GM12875 (cell line): ENCODE measurements around the gene SH3RF1.

Experiments
- H3K4me3 ChIP-seq: one replicate; pipeline ENCODE4 v1.5.1; 2011; ENCODE audit warnings: low read depth, low read length, control low read depth
- TF ChIP-seq, protein P1 (sequence below): IDR thresholded peaks from 2 replicates; pipeline ENCODE4 v1.5.1; 2011; ENCODE audit warnings: low read depth, mild to moderate bottlenecking, control low read depth, inconsistent platforms, low read length, moderate library complexity, borderline replicate concordance; ENCODE audit not compliant: insufficient read depth

Gene SH3RF1

DNA sequence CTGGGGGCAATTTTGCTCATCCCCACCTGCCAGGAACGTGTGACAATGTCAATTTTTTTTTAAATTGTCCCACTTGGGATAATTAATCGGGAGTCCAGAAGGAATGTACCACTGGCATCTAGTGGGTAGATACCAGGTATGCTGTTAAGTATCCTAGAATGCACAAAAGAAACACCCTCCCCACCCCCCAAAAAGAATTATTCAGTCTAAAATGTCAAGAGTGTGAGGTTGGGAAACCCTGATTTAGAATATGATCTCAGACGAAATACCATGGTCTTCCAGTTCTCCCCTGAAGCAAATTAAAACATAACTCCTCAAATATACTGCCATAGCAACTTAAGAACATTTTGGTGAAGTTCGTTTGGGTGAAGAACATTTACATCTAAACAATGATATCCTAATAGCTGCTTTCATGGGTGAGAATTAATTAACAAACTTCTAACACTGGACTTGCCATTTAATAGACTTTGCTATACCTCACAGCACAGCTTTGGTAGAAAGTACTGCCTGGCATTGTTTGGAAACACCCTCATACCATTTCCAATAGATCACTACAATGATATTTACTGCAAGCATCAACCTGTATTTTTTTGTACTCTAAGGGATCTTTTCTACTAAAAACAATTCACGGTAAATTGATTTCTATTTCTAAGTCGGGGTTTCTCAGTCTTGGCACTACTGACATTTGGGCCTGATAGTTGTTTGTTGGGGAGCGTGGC is 36.5 kb downstream of the SH3RF1 start:
- no peak overlapping the region for H3K4me3 ChIP-seq
- TF ChIP-seq, protein P1, sequence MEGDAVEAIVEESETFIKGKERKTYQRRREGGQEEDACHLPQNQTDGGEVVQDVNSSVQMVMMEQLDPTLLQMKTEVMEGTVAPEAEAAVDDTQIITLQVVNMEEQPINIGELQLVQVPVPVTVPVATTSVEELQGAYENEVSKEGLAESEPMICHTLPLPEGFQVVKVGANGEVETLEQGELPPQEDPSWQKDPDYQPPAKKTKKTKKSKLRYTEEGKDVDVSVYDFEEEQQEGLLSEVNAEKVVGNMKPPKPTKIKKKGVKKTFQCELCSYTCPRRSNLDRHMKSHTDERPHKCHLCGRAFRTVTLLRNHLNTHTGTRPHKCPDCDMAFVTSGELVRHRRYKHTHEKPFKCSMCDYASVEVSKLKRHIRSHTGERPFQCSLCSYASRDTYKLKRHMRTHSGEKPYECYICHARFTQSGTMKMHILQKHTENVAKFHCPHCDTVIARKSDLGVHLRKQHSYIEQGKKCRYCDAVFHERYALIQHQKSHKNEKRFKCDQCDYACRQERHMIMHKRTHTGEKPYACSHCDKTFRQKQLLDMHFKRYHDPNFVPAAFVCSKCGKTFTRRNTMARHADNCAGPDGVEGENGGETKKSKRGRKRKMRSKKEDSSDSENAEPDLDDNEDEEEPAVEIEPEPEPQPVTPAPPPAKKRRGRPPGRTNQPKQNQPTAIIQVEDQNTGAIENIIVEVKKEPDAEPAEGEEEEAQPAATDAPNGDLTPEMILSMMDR: no peak

DNA sequence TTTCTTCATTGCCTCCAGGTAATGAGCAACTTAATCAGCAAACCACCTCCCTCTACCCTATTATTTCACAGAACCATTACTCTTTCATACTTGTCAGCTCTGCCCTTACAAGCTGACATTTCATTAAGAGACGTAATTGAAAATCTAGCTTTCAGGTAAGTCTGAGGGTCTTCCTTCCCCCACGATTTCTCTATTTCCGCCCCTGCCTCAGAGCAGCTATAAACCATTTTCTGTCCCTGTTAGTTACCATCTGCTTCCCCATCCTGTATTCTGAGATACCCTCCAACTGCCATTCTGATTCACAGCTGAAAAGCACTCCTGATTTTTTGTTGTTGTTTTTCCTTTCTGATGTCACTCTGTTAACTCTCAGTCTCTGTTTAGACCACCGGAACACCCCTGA is 37.1 kb downstream of the SH3RF1 start:
- H3K4me3 ChIP-seq: no peak overlapping the region
- TF ChIP-seq, protein P1: no peak

DNA sequence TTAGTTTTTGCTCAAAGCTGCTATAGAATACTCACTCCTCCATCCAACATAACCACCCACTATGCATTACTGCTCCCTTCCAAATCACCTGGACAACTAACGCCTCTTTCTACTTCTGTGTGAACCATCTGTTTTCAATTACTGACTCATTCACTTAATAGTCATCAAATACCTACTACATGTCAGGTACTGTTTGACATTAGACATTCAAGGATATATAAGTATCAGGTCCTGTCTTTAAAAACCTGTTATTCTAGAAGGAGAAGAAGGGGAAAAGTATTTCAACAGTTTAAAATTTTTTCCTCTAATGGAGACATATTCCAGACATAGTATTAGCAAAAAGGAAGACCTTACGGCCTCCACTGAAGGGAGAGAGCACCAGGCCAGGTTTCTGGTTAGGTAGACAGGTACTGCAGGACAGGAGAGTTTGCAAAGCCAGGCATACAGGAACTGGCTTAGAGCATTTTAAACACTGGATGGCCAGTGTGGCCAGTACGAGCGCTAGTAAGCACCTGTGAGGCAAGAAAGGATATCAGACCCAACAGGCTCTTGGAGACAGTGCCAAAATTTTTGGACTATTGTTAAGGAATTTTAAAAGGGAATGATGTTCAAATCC is 39.0 kb downstream of the SH3RF1 start:
- H3K4me3 ChIP-seq: no peak overlapping the region
- TF ChIP-seq, protein P1: no peak

- no peak overlapping the region for H3K4me3 ChIP-seq
- TF ChIP-seq, protein P1: no peak
These were observed 41.2 kb downstream of the SH3RF1 start for GRCh38 chr4:169229571-169230028.

GRCh38 chr4:169228076-169228475 is 42.7 kb downstream of the SH3RF1 start:
- no peak overlapping the region for H3K4me3 ChIP-seq
- TF ChIP-seq, protein P1: no peak

- TF ChIP-seq, protein P1: no peak
- H3K4me3 ChIP-seq: no peak overlapping the region
These were observed 44.2 kb downstream of the SH3RF1 start for GRCh38 chr4:169226565-169226964.

GRCh38 chr4:169225812-169226211 is 44.9 kb downstream of the SH3RF1 start:
- H3K4me3 ChIP-seq: no peak overlapping the region
- TF ChIP-seq, protein P1: no peak
